HEK293 (cell line): Measurements from ENCODE around the gene TMCC2.

Source experiments
- BCL6B ChIP-seq: fragments of 450-650 bp; formaldehyde crosslinking; IDR thresholded peaks from 2 replicates; pipeline ENCODE4 v1.5.1; 2017; ENCODE audit warnings: missing biosample characterization, missing genetic modification characterization
- MYNN ChIP-seq: fragments of 450-650 bp; formaldehyde crosslinking; IDR thresholded peaks from 2 replicates; pipeline ENCODE4 v1.5.1; 2016; ENCODE audit warnings: missing biosample characterization, missing genetic modification characterization, borderline replicate concordance
- OSR2 ChIP-seq: fragments of 450-650 bp; formaldehyde crosslinking; IDR thresholded peaks from 2 replicates; pipeline ENCODE4 v1.5.1; 2016; ENCODE audit warnings: missing biosample characterization, missing genetic modification characterization
- PATZ1 ChIP-seq: fragments of 450-650 bp; formaldehyde crosslinking; IDR thresholded peaks from 2 replicates; pipeline ENCODE4 v1.5.1; 2016; ENCODE audit warnings: missing biosample characterization, missing genetic modification characterization
- SALL2 ChIP-seq: fragments of 450-650 bp; formaldehyde crosslinking; IDR thresholded peaks from 2 replicates; pipeline ENCODE4 v1.5.0; 2017; ENCODE audit warnings: missing biosample characterization, mild to moderate bottlenecking, missing genetic modification characterization, borderline replicate concordance
- SCRT1 ChIP-seq: fragments of 450-650 bp; formaldehyde crosslinking; IDR thresholded peaks from 2 replicates; pipeline ENCODE4 v1.5.1; 2016; ENCODE audit warnings: missing biosample characterization, missing genetic modification characterization, borderline replicate concordance
- YY2 ChIP-seq: fragments of 450-650 bp; formaldehyde crosslinking; IDR thresholded peaks from 2 replicates; pipeline ENCODE4 v1.5.1; 2016; ENCODE audit warnings: missing biosample characterization, missing genetic modification characterization
- ZBTB17 ChIP-seq: fragments of 450-650 bp; formaldehyde crosslinking; IDR thresholded peaks from 2 replicates; pipeline ENCODE4 v1.5.1; 2016; ENCODE audit warnings: missing biosample characterization, missing genetic modification characterization
- ZBTB20 ChIP-seq: fragments of 450-650 bp; formaldehyde crosslinking; IDR thresholded peaks from 2 replicates; pipeline ENCODE4 v1.5.1; 2016; ENCODE audit warnings: missing biosample characterization, missing genetic modification characterization
- ZNF10 ChIP-seq: fragments of 450-650 bp; formaldehyde crosslinking; IDR thresholded peaks from 2 replicates; pipeline ENCODE4 v1.5.1; 2017; ENCODE audit warnings: missing biosample characterization, missing genetic modification characterization
- ZNF112 ChIP-seq: fragments of 450-650 bp; formaldehyde crosslinking; IDR thresholded peaks from 2 replicates; pipeline ENCODE4 v1.5.0; 2017; ENCODE audit warnings: missing biosample characterization, missing genetic modification characterization
- ZNF114 ChIP-seq: fragments of 450-650 bp; formaldehyde crosslinking; IDR thresholded peaks from 2 replicates; pipeline ENCODE4 v1.5.0; 2017; ENCODE audit warnings: missing biosample characterization, missing genetic modification characterization
- ZNF121 ChIP-seq: fragments of 450-650 bp; formaldehyde crosslinking; IDR thresholded peaks from 2 replicates; pipeline ENCODE4 v1.5.1; 2016; ENCODE audit warnings: missing biosample characterization, missing genetic modification characterization
- ZNF138 ChIP-seq: fragments of 450-650 bp; formaldehyde crosslinking; IDR thresholded peaks from 2 replicates; pipeline ENCODE4 v1.5.1; 2016; ENCODE audit warnings: missing biosample characterization, missing genetic modification characterization, borderline replicate concordance
- ZNF19 ChIP-seq: fragments of 450-650 bp; formaldehyde crosslinking; IDR thresholded peaks from 2 replicates; pipeline ENCODE4; 2016; ENCODE audit warnings: missing biosample characterization, missing genetic modification characterization, low read depth
- ZNF2 ChIP-seq: fragments of 450-650 bp; formaldehyde crosslinking; IDR thresholded peaks from 2 replicates; pipeline ENCODE4 v1.5.1; 2016; ENCODE audit warnings: missing biosample characterization, missing genetic modification characterization
- ZNF26 ChIP-seq: fragments of 450-650 bp; formaldehyde crosslinking; IDR thresholded peaks from 2 replicates; pipeline ENCODE4 v1.5.1; 2016; ENCODE audit warnings: missing biosample characterization, missing genetic modification characterization
- ZNF324 ChIP-seq: fragments of 450-650 bp; formaldehyde crosslinking; IDR thresholded peaks from 2 replicates; pipeline ENCODE4 v1.5.1; 2016; ENCODE audit warnings: missing biosample characterization, missing genetic modification characterization
- ZNF335 ChIP-seq: fragments of 450-650 bp; formaldehyde crosslinking; conservative IDR thresholded peaks from 2 replicates; pipeline ENCODE4 v1.5.1; 2016; ENCODE audit warnings: missing biosample characterization, missing genetic modification characterization
- ZNF488 ChIP-seq: fragments of 450-650 bp; formaldehyde crosslinking; IDR thresholded peaks from 2 replicates; pipeline ENCODE4 v1.5.1; 2016; ENCODE audit warnings: missing biosample characterization, missing genetic modification characterization
- ZNF510 ChIP-seq: fragments of 450-650 bp; formaldehyde crosslinking; IDR thresholded peaks from 2 replicates; pipeline ENCODE4 v1.5.1; 2018; ENCODE audit warnings: mild to moderate bottlenecking, missing genetic modification characterization, missing biosample characterization; ENCODE audit not compliant: insufficient replicate concordance
- ZNF544 ChIP-seq: fragments of 450-650 bp; formaldehyde crosslinking; IDR thresholded peaks from 2 replicates; pipeline ENCODE4 v1.5.0; 2017; ENCODE audit warnings: missing biosample characterization, missing genetic modification characterization
- ZNF548 ChIP-seq: fragments of 450-650 bp; formaldehyde crosslinking; IDR thresholded peaks from 2 replicates; pipeline ENCODE4 v1.5.1; 2016; ENCODE audit warnings: missing biosample characterization, missing genetic modification characterization
- ZNF561 ChIP-seq: fragments of 450-650 bp; IDR thresholded peaks from 2 replicates; pipeline ENCODE4 v1.5.1; 2018; ENCODE audit warnings: missing biosample characterization, missing genetic modification characterization, borderline replicate concordance
- ZNF626 ChIP-seq: fragments of 450-650 bp; sonication (Bioruptor Pico); formaldehyde crosslinking; IDR thresholded peaks from 2 replicates; pipeline ENCODE4 v1.5.1; 2018; ENCODE audit warnings: missing biosample characterization, missing genetic modification characterization, inconsistent platforms
- ZNF639 ChIP-seq: fragments of 450-650 bp; formaldehyde crosslinking; IDR thresholded peaks from 2 replicates; pipeline ENCODE4 v1.5.1; 2016; ENCODE audit warnings: missing biosample characterization, missing genetic modification characterization
- ZNF664 ChIP-seq: fragments of 450-650 bp; formaldehyde crosslinking; IDR thresholded peaks from 2 replicates; pipeline ENCODE4 v1.5.1; 2016; ENCODE audit warnings: missing biosample characterization, missing genetic modification characterization
- ZNF670 ChIP-seq: fragments of 450-650 bp; formaldehyde crosslinking; IDR thresholded peaks from 2 replicates; pipeline ENCODE4 v1.5.1; 2016; ENCODE audit warnings: missing biosample characterization, missing genetic modification characterization, low read depth
- ZNF692 ChIP-seq: fragments of 450-650 bp; formaldehyde crosslinking; IDR thresholded peaks from 2 replicates; pipeline ENCODE4 v1.5.1; 2016; ENCODE audit warnings: missing biosample characterization, missing genetic modification characterization
- ZNF777 ChIP-seq: fragments of 450-650 bp; formaldehyde crosslinking; IDR thresholded peaks from 2 replicates; pipeline ENCODE4 v1.5.1; 2017; ENCODE audit warnings: missing biosample characterization, missing genetic modification characterization, borderline replicate concordance
- ZSCAN23 ChIP-seq: fragments of 450-650 bp; formaldehyde crosslinking; IDR thresholded peaks from 2 replicates; pipeline ENCODE4 v1.5.1; 2016; ENCODE audit warnings: missing biosample characterization, missing genetic modification characterization

Gene TMCC2

GRCh38 chr1:205294175-205294917 lies 66.6 kb downstream of the TMCC2 start (continued):
- TF ChIP-seq ZNF26 (tag by site-specific recombination), result no peak
- no peak for TF ChIP-seq ZNF138
- no peak for TF ChIP-seq YY2 (tag by site-specific recombination)
- TF ChIP-seq ZNF664 (tag by site-specific recombination), result no peak
- TF ChIP-seq ZNF121, result no peak
- no peak for TF ChIP-seq ZNF10 (tag by site-specific recombination)
- TF ChIP-seq ZNF777, result no peak
- TF ChIP-seq OSR2 (tag by site-specific recombination), result no peak
- TF ChIP-seq ZNF639, result no peak
- TF ChIP-seq BCL6B (tag by site-specific recombination), result peak; percentile 75
- TF ChIP-seq ZBTB20, result 0 out of 2 replicates have a peak, but pooled peaks have one; percentile 35
- no peak for TF ChIP-seq ZNF544
- no peak for TF ChIP-seq ZSCAN23
- TF ChIP-seq MYNN, result 0 out of 2 replicates have a peak, but pooled peaks have one; percentile 12
- TF ChIP-seq ZNF626 (tag by site-specific recombination), result no peak
- TF ChIP-seq ZNF692 (tag by site-specific recombination), result no peak
- TF ChIP-seq ZNF114 (tag by site-specific recombination), result no peak
- no peak for TF ChIP-seq ZNF548 (tag by site-specific recombination)
- TF ChIP-seq SALL2 (tag by site-specific recombination), result no peak
- peak; percentile 48; the same call in 1 of the 2 replicates for TF ChIP-seq ZBTB17 (tag by site-specific recombination)
- TF ChIP-seq ZNF561 (tag by site-specific recombination), result no peak
- TF ChIP-seq ZNF19, result no peak
- TF ChIP-seq ZNF670 (tag by site-specific recombination), result no peak
- no peak for TF ChIP-seq ZNF2 (tag by site-specific recombination)
- TF ChIP-seq ZNF324 (tag by site-specific recombination), result no peak
- TF ChIP-seq ZNF510, result no peak
- no peak for TF ChIP-seq ZNF335 (tag by site-specific recombination)
- no peak for TF ChIP-seq ZNF112 (tag by site-specific recombination)
- TF ChIP-seq PATZ1 (tag by site-specific recombination), result peak; percentile 55
- no peak for TF ChIP-seq SCRT1 (tag by site-specific recombination)
- TF ChIP-seq ZNF488 (tag by site-specific recombination), result no peak
